Measurements from ENCODE around the gene SLC25A51.
A peak's percentile ranks its signal among the peaks of the same experiment; 100 is the strongest.

SLC25A51 gene

GRCh38 chr9:37903647-37904444 lies at the start of gene SLC25A51:
Gene SLC25A51, minus strand, starts transcription at chr9:37904127. Its CDS starts 15,577 bp downstream, at chr9:37888550.
- TF ChIP-seq CTCF (conservative IDR thresholded peaks at IDR 0.05): peak; percentile 94
- peak within 1 kb of the TSS; percentile 92 for H3K27ac ChIP-seq

- TF ChIP-seq CTCF (conservative IDR thresholded peaks at IDR 0.05): no peak
- H3K27ac ChIP-seq: no peak overlapping the region
These were observed 49.4 kb upstream of the SLC25A51 start for GRCh38 chr9:37953206-37953774.

GRCh38 chr9:37952731-37953130 lies 48.8 kb upstream of the SLC25A51 start:
- H3K27ac ChIP-seq: no peak overlapping the region
- no peak for TF ChIP-seq CTCF (conservative IDR thresholded peaks at IDR 0.05)

- H3K27ac ChIP-seq: no peak overlapping the region
- no peak for TF ChIP-seq CTCF (conservative IDR thresholded peaks at IDR 0.05)
These were observed 47.9 kb upstream of the SLC25A51 start for GRCh38 chr9:37951671-37952449.

GRCh38 chr9:37950561-37950960 lies 46.6 kb upstream of the SLC25A51 start:
- no peak overlapping the region for H3K27ac ChIP-seq
- no peak for TF ChIP-seq CTCF (conservative IDR thresholded peaks at IDR 0.05)

GRCh38 chr9:37949576-37949975 lies 45.6 kb upstream of the SLC25A51 start:
- TF ChIP-seq CTCF (conservative IDR thresholded peaks at IDR 0.05): no peak
- H3K27ac ChIP-seq: no peak overlapping the region

GRCh38 chr9:37948417-37948980 lies 44.6 kb upstream of the SLC25A51 start:
- no peak for TF ChIP-seq CTCF (conservative IDR thresholded peaks at IDR 0.05)
- H3K27ac ChIP-seq: no peak overlapping the region

Data from VCaP (cell line).